ENCODE data around the gene CST1. TPM values are rescaled to one million over a fixed set of nuclear protein-coding genes. Genes with fewer than 3 reads are reported as not detected.
A peak's percentile ranks its signal among the peaks of the same experiment; 100 is the strongest.
"Not testable (repeated sequence)": the region's sequence is repeated elsewhere in the genome, so short reads cannot be mapped to it uniquely, and the experiment has no call there.

CST1 gene, protein sequence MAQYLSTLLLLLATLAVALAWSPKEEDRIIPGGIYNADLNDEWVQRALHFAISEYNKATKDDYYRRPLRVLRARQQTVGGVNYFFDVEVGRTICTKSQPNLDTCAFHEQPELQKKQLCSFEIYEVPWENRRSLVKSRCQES
- total RNA-seq: not detected
- long read RNA-seq: 0 reads

DNA sequence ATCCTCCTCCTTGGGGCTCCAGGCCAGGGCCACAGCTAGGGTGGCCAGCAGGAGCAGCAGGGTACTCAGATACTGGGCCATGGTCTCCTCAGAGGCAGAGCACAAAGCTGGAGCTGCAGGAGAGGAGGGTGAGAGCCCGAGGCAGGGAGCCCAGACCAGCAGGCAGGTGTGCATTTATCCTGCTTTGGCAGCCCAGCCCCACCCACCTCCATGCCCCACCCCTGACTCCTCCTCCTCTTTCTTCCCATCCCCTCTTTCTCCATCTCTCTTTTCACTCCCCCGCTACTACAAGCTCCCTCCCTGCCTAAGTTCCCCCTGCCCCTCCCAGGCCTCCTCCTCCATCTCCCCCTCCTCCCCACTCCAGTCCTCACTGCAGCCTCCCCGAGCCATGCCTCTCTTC, at the start of gene CST1:
Gene CST1, minus strand, starts transcription at position 150 of the 400 bp plus-strand sequence. Its CDS starts 69 bp downstream, at position 81.
- intact Hi-C loops (cut with micrococcal nuclease); ATAC-seq; DNase-seq: not testable (repeated sequence)

DNA sequence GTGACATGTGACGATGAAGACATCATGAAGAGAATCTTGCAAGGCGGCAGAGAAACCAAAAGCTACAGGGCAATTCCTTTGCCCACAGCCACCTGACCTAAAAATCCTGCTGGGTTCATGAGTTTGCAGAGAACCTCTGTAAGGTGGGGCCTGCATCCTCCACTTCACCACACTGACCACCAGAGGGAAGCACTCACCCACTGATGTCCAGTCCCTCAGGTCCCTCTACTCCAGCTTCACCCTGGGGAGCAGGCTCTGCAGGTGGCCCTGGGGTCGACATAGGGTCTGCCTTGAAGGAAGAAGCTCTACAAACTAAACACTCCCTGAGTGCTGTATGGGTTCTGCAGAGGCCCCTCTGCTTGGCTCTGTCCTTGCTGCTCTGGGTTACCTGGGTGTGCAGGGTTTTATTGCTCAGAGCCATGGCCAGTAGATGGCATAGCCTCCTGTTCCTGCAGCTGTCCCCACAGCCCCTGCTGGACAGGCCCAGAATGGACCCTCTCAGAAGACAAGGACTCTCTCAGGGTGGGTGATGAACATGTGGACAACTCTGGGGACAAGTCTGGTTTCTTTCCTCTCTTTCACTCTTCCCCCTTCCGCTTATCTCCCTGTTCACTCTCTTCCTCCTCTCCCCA, 48.6 kb upstream of the CST1 start:
- DNase-seq; intact Hi-C loops (cut with micrococcal nuclease): not testable (repeated sequence)
- ATAC-seq: peak; percentile 39

DNA sequence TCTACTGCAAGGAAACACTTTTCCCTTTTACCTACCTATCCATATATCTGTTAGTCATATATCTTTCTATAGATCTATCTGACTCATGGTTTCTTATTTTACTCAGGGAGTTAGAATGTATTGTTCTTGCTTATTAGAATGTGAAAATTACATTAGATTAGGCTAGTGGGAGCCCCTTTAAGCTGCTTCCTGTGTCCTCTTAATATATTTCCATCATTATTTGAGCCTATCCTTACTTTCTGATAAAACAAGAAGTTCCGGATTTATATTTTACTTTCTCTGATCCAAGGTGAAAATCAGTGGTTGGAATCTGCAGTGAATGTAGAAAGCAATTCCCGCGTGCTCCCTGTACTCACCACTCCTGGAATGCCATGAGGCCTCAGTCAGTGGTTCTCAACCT, 44.8 kb upstream of the CST1 start:
- intact Hi-C loops (cut with micrococcal nuclease): no loop called here
- ATAC-seq (no peak), DNase-seq (no peak)

DNA sequence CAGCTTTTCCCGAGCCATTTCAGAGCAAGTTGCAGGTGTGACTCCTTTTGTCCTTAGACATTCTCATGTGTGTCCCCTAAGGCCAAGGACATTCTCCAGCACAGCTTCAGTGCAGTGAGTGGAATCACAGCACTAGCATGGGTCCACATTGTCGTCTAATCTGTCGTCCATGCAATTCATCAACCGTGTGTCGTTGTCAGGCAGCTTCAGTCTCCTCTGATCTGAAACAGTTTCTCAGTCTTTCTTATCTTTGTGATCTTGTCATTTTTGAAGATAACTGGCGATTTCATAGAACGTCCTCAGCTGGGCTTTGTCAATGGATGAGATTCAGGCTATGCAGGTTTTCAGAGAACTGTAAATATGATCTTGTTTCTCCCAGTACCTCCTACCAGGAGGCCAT, 44.1 kb upstream of the CST1 start:
- ATAC-seq (no peak), DNase-seq (no peak)
- intact Hi-C loops (cut with micrococcal nuclease): no loop called here

DNA sequence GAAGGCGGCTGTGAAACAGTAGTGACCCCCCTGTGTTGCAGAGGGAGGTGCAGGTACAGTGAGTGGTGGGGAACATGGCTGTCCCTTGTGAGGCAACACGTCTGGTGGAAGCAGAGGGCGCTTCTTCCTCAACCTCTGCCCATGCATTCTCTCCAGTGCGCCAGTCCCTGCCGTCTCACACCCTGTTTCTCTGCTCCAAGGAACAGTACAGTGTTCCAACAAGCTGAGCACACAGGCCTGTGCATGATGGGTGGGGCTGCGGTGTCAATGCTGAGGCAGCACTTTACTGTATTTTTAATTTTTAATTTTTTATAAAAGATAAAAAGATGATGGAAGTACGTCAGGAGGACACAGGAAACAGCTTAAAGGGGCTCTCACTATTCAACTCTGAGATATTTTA, 43.3 kb upstream of the CST1 start:
- no peak for ATAC-seq
- intact Hi-C loops (cut with micrococcal nuclease): no loop called here

DNA sequence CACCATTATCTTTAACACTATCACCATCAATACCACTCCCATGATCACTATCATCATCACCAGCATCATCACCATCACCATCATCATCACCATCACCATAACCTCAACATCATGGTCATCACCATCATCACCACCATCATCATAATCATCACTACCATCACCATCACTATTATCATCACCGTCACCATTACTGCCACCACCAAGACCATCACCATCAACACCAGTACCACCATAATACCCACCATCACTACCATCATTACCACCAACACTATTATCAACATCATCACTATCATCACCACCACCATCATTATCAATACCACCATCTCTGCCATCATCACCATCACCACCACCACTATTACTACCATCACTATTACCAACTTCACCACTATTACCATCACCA, 32.7 kb upstream of the CST1 start:
- ATAC-seq (no peak), DNase-seq (no peak)
- intact Hi-C loops (cut with micrococcal nuclease): no loop called here

More for the DNA sequence above, 43.3 kb upstream of the CST1 start:
- no peak for DNase-seq

DNA sequence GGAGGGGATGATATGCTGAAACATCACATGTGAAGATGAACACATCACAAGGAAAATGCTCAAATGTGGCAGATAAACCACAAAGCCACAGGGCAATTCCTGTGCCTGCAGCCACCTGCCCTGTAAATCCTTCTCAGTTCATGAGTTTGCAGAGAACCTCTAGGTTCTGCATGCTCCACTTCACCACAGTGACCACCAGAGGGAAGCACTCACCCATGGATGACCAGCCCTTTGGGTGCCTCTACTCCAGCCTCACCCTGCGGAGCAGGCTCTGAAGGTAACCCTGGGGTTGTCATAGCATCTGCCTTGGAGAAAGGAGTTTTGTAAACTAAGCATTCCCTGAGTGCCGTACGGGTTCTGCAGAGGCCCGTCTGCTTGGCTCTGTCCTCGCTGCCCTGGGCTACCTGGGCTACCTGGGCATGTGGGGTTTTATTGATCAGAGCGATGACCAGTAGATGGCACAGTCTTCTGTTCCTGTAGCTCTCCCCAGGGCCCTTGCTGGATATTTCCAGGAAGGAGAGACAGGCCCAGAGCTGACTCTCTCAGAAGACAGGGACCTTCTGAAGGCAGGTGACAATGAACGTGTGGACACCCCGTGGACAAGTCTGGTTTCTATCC, 31.7 kb upstream of the CST1 start:
- intact Hi-C loops (cut with micrococcal nuclease): no loop called here
- DNase-seq: no peak
- ATAC-seq: peak; percentile 26

DNA sequence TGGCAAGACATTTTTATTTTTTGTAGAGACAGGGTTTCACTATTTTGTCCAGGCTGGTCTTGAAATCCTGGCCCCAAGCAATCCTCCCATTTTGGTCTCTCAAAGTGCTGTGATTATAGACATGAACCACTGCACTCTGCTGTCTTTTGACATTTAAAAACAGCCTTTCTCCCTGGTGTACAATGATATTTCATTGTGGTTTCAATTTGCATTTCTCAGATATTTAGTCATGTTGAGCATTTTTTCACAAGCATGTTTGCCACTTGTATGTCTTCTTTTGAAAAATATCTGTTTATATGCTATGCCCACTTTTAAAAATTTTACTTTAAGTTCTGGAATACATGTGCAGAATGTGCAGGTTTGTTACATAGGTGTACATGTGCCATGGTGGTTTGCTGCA, 27.9 kb upstream of the CST1 start:
- ATAC-seq; DNase-seq; intact Hi-C loops (cut with micrococcal nuclease): not testable (repeated sequence)

DNA sequence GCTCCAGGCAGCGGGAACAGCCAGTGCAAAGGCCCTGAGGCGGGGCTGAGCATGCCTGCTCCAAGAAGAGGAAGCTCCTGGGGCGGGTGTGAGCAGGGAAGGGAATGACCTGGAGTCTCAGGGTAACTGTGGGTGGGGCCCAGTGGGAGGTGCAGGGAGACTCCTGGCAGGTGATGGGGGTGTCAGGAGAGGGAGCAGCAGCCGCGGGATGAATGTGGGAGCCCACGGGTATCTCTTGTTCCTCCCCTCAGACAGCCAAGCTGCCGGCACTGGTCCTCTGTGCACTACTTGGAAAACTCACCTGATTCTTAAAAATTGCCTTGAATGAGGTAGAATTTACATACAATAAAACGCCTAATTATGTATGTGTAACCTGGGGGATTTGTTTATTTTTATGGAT, 26.6 kb upstream of the CST1 start:
- ATAC-seq; intact Hi-C loops (cut with micrococcal nuclease); DNase-seq: not testable (repeated sequence)

DNA sequence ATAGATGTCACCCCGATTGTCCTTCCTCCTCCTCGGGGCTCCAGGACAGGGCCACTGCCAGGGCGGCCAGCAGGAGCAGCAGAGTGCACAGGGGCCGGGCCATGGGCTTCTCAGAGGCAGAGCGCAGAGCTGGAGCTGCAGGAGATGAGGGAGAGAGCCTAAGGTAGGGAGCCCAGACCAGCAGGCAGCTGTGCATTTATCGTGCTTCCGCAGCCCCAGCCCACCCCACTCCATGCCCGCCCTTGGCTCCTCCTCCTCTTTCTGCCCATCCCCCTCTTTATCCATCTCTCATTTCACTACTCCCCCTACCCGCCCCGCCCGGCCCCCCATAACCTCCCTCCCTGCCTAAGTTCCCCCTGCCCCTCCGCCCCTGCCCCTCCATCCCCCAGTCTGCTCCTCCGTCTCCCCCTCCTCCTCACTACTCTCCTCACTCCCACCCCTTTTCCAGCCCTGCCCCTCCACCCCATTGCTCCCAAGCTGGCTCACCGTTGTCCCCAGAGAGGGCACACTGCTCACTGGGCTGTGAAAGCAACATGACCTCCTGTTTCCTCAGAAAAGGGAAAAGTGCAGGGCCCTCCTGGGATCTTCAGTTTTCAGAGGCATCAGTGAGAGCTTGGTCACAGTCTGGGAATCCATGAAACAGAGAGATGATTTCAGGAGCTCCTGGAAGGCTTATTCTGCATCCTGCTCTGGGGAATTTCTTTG, 25.5 kb upstream of the CST1 start:
- ATAC-seq (no peak), DNase-seq (no peak)
- intact Hi-C loops (cut with micrococcal nuclease): no loop called here

DNA sequence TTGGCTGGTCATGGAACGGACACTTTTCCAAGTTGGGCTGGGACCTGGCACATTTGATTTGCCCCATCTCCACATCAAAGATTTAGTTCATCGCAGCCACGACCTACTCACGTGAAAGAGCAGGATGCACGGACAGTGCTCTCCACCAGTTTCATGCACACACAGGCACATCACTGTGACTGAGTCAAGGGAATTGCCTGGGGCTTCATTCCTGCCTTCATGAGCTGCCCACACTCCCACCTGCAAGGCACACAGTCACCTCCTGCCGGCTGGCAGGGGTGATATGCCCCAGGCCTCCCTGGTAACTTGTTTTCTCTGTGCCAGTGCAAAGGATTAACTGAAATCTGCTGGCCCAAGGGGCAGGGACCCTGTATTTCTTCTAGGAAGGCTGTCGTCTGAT, 23.3 kb upstream of the CST1 start:
- intact Hi-C loops (cut with micrococcal nuclease): no loop called here
- no peak for DNase-seq
- no peak for ATAC-seq

DNA sequence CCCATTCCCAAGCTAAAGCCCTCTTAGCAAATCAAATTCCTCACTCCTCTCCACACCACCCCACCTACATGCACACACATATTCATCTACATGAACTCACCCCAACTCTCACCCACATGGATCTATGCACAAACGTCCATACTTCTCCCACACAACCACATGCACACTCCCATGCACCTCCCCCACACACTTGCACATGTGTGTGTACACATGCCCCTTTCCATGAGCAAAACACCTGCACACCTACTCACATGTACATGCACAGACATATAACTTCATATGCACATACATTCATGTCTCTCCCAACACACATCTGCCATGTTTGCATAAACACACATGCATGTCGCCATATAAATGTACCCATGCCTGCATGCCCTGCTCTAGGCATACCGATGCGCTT, 22.8 kb upstream of the CST1 start:
- ATAC-seq (no peak), DNase-seq (no peak)
- intact Hi-C loops (cut with micrococcal nuclease): no loop called here

DNA sequence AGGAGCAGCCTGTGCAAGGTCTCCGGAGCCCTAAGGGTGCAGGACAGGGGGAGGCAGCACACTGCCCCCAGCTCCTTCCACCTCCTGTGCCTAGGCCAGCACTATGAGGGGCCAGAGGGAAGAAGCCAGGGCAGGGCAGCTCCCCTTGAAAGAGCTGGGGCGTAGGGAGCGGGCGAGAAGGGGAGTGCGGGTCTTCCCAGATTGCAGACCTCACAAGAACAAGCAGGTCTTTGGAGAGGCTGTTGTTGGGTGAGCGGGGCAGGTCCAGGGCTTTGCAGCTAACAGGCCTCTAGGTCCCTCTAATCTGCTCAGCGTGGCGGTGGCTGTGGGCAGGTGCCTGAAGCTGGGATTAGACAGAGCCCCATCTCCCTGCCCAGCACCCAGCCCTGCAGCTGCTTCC, 22.4 kb upstream of the CST1 start:
- DNase-seq: no peak
- ATAC-seq: no peak
- intact Hi-C loops (cut with micrococcal nuclease): no loop called here

DNA sequence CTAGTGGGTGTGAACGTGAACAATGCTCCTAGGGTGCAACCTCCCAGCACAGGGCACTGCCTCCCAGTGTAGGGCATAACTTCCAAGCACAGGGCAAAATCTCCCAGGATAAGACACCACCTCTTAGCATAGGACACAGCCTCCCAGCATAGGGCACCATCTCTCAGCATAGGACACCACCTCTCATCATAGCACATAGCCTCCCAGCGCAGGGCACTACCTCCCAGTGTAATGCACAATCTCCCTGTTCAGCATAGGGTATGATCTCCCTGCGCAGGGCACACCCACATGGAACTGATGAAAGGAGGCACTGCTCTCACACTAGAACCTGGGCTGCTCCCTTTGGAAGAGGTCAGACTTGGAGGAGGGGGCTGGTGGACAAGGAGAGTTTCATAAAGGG, 21.3 kb upstream of the CST1 start:
- ATAC-seq: no peak
- intact Hi-C loops (cut with micrococcal nuclease): no loop called here

DNA sequence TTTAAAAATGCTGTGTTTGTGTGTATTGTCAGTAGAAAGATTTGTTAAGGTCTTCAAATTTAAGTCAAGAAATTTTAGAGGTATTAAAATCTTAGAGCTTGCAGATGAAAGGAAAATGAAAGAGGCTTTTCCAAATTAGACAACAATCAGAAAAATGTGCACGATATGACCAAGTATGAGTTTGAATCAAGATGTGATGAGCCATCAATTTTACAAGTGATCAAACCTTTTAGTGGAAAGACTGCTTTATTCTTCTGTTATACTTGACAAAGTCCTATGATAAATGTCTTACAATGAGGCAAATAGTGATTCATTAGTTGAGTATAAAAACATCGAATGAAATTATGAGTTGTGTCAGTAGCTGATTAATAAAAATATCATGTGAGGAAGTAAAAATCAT, 19.6 kb upstream of the CST1 start:
- intact Hi-C loops (cut with micrococcal nuclease): no loop called here
- ATAC-seq: no peak

More for the DNA sequence above, 21.3 kb upstream of the CST1 start:
- no peak for DNase-seq

DNA sequence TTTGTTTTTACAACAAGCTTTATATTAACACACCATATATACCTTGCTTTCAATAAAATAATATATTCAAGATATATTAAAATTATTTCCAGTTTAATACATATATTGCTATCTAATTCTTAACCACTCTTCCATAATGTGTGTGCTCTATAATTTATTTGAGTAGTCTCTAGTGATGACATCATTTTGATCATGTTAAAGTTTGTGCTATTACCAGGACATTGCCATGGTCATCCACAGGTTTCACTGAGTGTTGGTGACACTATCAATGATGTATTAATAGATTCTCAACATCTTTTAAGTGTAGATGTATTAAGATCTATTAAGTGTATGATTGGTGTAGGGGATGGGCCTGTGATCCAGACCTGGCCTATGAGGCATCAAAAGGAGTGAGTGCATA, 17.8 kb upstream of the CST1 start:
- intact Hi-C loops (cut with micrococcal nuclease); ATAC-seq; DNase-seq: not testable (repeated sequence)

More for the DNA sequence above, 19.6 kb upstream of the CST1 start:
- DNase-seq: no peak

DNA sequence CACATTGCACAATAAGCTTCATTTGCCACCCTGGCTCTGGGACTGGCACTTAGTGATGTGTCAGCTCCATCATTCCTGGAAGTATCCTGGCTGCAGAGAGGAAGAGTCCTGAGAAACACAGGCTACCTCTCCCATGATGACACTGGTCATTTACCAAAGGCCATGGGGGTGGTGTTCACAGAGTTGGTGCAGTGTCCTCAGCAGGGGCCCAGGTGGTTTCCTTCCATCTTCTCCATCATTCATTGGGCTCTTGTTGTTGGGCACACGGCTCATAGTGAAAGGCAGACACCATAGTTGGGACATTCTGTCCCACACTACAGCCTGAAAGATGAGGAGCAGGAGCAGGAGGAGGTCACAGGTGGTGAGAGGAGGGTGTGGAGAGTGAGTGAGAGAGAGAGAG, 15.8 kb upstream of the CST1 start:
- no peak for DNase-seq

DNA sequence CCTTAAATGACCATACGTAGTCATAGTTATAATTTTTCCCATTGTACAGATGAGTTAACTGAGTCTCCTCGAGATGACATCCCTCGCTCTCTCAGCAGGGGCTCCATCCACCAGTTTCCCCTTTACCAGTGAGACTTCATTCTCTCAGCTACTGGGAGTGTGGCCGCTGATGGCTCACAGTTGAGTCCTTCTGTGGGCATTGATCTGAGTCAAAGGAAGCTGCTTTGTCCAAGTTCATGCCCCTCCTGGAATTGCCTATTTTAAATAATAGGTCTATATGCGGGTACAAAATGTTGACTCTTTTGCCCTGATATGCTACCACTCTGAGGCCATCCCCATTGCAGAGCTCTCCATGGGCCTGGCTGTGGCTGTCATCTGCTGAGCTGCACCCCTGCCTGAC, 14.8 kb upstream of the CST1 start:
- no peak for ATAC-seq
- no peak for DNase-seq
- intact Hi-C loops (cut with micrococcal nuclease): no loop called here

More for the DNA sequence above, 15.8 kb upstream of the CST1 start:
- intact Hi-C loops (cut with micrococcal nuclease): no loop called here
- ATAC-seq: no peak

DNA sequence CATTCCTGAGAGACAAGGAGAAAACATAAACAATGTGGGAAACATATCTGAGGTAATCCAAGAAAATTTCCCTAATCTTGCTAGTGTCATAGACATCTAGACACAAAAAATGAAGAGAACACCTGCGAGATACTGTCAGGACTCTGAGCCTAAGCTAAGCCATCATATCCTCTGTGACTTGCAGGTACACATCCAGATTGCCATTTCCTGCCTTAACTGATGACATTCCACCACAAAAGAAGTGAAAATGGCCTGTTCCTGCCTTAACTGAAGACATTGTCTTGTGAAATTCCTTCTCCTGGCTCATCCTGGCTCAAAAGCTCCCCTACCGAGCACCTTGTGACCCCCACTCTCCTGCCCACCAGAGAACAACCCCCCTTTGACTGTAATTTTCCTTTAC, 13.9 kb upstream of the CST1 start:
- intact Hi-C loops (cut with micrococcal nuclease); ATAC-seq: not testable (repeated sequence)

DNA sequence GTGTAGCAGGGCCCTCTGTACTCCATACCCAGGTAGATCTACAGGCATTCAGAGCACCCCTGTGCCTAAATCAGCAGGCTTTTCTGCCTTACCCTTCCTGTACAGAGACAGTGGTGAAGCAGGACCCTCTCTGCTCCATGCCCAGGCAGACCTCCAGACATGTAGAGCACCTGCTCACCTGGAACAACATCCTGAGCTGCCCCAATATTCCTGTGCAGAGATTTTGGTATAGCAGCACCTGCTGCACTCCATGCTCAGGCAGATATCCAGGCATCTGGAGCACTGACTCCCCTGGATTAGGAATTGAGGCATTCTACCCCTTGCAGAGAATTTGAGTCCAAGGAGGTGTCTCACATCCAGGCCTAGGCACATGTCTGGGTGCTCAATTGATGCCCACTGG, 12.6 kb upstream of the CST1 start:
- ATAC-seq (no peak), DNase-seq (no peak)
- intact Hi-C loops (cut with micrococcal nuclease): no loop called here

More for the DNA sequence above, 13.9 kb upstream of the CST1 start:
- not testable (repeated sequence) for DNase-seq
